Lower lobe of right lung (tissue), 2 donors: ENCODE measurements around the gene RASD1. TPM values are rescaled to one million over a fixed set of nuclear protein-coding genes. Genes with fewer than 3 reads are reported as not detected.

ENCODE experiments used
- ATAC-seq, 2 donors: fragments of 200-7000 bp; cut with Tn5 transposase; one replicate each; pipeline ENCODE4 v1.9.1; 2020 to 2022; ENCODE audit warnings: mild to moderate bottlenecking in 2 of 2, moderate library complexity in 2 of 2
- DNase-seq: peaks from one replicate; pipeline ENCODE4 v3.0.0-alpha.2; 2020
- H3K27ac ChIP-seq: fragments of 200-600 bp; one replicate; pipeline ENCODE4 v1.8.0; 2022
- H3K27me3 ChIP-seq: fragments of 200-600 bp; one replicate; pipeline ENCODE4 v1.8.0; 2022; ENCODE audit warnings: low read depth
- H3K36me3 ChIP-seq: fragments of 200-600 bp; one replicate; pipeline ENCODE4 v1.8.0; 2022; ENCODE audit warnings: mild to moderate bottlenecking
- H3K4me1 ChIP-seq: fragments of 200-600 bp; one replicate; pipeline ENCODE4 v1.8.0; 2022
- H3K4me3 ChIP-seq: fragments of 200-600 bp; one replicate; pipeline ENCODE4 v1.8.0; 2022; ENCODE audit warnings: mild to moderate bottlenecking
- H3K9me3 ChIP-seq: fragments of 200-600 bp; one replicate; pipeline ENCODE4 v1.8.0; 2022
- CTCF ChIP-seq: fragments of 200-600 bp; IDR thresholded peaks from one replicate; pipeline ENCODE4 v1.8.0; 2022; ENCODE audit warnings: antibody characterized with exemption, mild to moderate bottlenecking
- intact Hi-C: fragments of 100-400 bp; cut with DNase I; formaldehyde crosslinking; loops from one replicate; pipeline ENCODE4 v1.11.0; 2022
- total RNA-seq: library from RNA; stranded (reverse); fragmentation: NEBNext Ultra II Directional; extraction: Animal tissue kit (Norgen Biotek cat#: 25700); gene quantifications from one replicate; pipeline ENCODE4 v1.2.1, GENCODE V29; 2021
- donor health status: DM: no; HTN: yes; CAD: no; lungs with severe emphysema.

Gene RASD1
- total RNA-seq, 1 donor from 2014 or later, result 24.6 TPM

GRCh38 chr17:17504341-17505140, 8.3 kb upstream of the RASD1 start:
- intact Hi-C loops, result no loop called here

GRCh38 chr17:17503566-17504130, 7.5 kb upstream of the RASD1 start:
- H3K27ac ChIP-seq, result no peak overlapping the region
- ATAC-seq (no peak), DNase-seq (peak; percentile 31)
- H3K9me3 ChIP-seq, result no peaks in the 10 kb centered on the region
- H3K36me3 ChIP-seq, result no peaks in the 10 kb centered on the region
- H3K27me3 ChIP-seq, result no peaks in the 10 kb centered on the region
- intact Hi-C loops, result no loop called here
- TF ChIP-seq CTCF, result no peak
- H3K4me3 ChIP-seq, result no peak overlapping the region
- H3K4me1 ChIP-seq, result no peaks in the 10 kb centered on the region

More at GRCh38 chr17:17504341-17505140, 8.3 kb upstream of the RASD1 start:
- Histone ChIP-seq H3K27ac (no peak overlapping the region), H3K9me3 (no peaks in the 10 kb centered on the region), H3K4me1 (no peaks in the 10 kb centered on the region), H3K36me3 (no peaks in the 10 kb centered on the region), H3K4me3 (no peak overlapping the region), H3K27me3 (no peaks in the 10 kb centered on the region)
- TF ChIP-seq CTCF, result no peak
- peak; percentile 30 for DNase-seq
- no peak for ATAC-seq

- H3K27me3 ChIP-seq, result no peaks in the 10 kb centered on the region
- no peaks in the 10 kb centered on the region for H3K9me3 ChIP-seq
- no peak overlapping the region for H3K27ac ChIP-seq
- H3K36me3 ChIP-seq, result no peaks in the 10 kb centered on the region
- TF ChIP-seq CTCF, result no peak
- H3K4me3 ChIP-seq, result no peak overlapping the region
- ATAC-seq (no peak), DNase-seq (peak; percentile 3)
- H3K4me1 ChIP-seq, result no peaks in the 10 kb centered on the region
- intact Hi-C loops, result no loop called here
Measured at GRCh38 chr17:17502741-17503565, 6.8 kb upstream of the RASD1 start.

- intact Hi-C loops, result no loop called here
Measured at GRCh38 chr17:17500999-17501605, 4.9 kb upstream of the RASD1 start.

More at GRCh38 chr17:17500999-17501605, 4.9 kb upstream of the RASD1 start:
- no peak for TF ChIP-seq CTCF
- no peak for DNase-seq
- H3K36me3 ChIP-seq, result no peaks in the 10 kb centered on the region
- H3K4me3 ChIP-seq, result no peak overlapping the region
- ATAC-seq, result no peak
- H3K9me3 ChIP-seq, result no peaks in the 10 kb centered on the region
- no peaks in the 10 kb centered on the region for H3K27me3 ChIP-seq
- peaks cover 6% of the 10 kb centered on the region for H3K4me1 ChIP-seq
- H3K27ac ChIP-seq, result no peak overlapping the region
